GM15510 (cell line): Measurements from ENCODE around the gene COL4A2.

Experiments
- POLR2A ChIP-seq: IDR thresholded peaks from 3 replicates; pipeline ENCODE4 v1.6.1; 2011; ENCODE audit warnings: borderline replicate concordance; ENCODE audit not compliant: insufficient read length; ENCODE audit errors: extremely low read depth

COL4A2 gene

DNA sequence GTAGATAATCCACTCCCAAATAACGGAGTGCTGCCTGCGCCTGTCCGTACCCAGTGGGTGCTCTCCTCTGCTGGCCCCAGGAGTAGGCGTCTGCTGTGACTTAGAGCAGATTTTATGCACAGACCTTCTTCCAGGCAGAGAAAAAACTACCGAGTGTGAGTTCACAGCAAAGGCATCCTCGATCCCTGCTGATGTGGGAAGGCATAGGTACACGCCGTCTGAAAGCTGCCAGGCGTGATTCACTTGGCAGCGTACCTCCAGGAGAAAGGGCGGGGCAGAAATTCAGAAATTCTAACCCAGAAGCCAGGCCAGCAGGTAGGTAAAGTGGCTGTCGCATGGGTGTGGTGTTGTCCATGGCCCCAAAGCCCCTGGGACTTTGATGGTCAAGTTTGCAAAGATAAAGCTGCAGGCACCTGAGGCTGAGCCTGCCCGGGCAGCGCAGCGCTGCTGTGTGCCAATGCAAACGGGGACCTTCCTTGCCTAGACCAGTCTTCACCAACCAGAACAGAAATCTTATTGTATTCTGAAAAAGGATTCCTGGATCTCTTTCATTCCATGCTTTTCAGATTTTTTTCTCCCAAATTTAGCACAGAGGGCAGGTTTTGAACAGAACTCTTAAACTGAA is 36.3 kb downstream of the COL4A2 start:
- no peak for TF ChIP-seq POLR2A

DNA sequence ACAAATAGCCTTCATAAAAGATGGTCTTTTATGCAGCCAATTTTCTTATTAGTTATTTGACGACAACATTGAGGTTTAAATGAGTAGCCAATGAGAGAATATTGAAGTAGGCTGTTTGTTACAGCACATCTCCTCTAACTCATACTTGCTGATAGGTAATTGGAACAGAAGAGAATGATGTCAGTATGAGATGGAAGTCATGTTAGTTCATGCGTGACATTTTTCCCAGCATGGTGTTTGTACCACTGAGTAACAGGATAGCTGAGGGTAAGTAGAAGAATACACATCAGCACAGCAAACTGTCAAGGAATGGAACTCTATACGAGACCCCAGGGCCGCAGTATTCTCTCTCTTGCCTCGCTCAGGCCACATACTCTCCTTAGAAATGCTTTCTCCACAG is 37.2 kb downstream of the COL4A2 start:
- no peak for TF ChIP-seq POLR2A

DNA sequence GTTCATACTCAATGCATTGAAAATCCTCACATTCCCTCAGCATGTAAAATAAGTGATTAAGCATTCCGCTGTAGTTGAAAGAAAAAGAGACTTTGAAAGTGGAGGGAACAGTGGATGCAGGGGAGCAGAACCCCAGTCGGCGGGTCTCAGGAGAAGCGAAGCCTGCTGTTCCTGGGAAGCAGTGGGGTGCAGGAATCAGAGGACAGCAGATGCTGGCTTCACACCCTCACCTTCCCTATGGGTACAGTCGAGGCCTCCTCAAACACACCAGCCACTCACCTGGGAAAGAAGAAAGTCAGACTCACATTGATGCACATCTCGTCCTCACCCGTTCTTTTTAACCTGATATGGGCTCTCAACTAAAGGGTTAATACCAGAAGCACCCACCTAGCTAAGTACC is 38.2 kb downstream of the COL4A2 start:
- TF ChIP-seq POLR2A: no peak

- TF ChIP-seq POLR2A: no peak
Observed at GRCh38 chr13:110345701-110346100, 38.6 kb downstream of the COL4A2 start.

GRCh38 chr13:110346661-110347067 is 39.6 kb downstream of the COL4A2 start:
- TF ChIP-seq POLR2A: no peak

DNA sequence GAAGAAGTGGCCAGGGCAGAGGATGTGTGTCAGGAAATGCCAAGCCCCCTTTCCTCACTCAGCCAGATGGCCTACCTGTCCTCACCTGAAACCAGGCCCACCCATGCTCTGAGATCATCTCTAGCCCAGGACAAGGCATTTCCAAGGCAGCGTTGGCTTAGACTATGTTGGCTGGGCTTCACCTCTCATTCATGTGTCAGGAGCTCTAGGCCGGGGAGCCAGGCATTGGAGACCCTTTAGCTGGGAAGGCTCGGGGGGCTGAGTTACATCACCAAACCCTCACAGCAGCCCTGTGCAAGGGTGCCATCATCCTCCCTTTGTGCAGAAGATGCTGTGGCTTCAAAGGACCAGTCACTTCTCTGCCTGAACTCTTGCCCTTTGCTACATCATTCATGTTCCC is 40.0 kb downstream of the COL4A2 start:
- TF ChIP-seq POLR2A: no peak

DNA sequence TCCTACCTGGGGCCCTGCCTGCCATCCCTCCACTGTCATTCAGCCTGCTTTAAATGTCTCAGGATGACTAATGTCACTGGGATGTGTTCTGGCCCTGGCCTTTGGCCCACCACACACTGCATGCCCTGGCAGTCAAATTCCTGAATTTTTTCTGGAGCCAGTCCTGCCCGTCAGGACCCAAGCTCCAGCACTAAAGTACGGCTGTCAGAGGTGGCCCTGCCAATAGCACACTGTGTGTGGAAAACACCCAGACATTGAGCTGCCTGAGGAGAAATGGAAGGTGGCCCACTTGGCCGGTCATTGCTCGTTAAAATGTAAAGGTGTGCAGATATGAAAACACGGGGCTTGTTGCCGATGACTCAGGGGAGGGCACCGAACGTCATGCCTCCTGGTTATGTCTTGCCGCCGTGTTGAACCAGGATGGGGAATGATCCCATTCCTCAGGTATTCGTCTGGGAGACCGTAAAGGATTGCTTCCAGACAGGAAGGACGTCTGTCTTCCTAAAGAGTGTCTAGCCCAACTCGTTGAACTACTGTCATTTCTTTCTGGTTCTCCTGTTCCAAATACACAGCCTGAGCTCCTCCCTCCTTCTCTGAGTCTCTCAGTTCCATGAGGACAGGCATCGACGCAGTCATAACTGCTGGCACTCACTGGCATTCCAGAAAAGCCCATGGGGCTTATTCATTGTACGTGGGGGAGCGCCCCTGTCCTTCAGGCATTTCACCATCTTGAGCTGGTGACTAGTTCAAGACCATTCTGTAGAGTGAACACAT is 40.6 kb downstream of the COL4A2 start:
- no peak for TF ChIP-seq POLR2A

- no peak for TF ChIP-seq POLR2A
Observed at GRCh38 chr13:110348309-110349105, 41.4 kb downstream of the COL4A2 start.

GRCh38 chr13:110349239-110349638 is 42.2 kb downstream of the COL4A2 start:
- TF ChIP-seq POLR2A: no peak

- TF ChIP-seq POLR2A: no peak
Observed at GRCh38 chr13:110350049-110350448, 43.0 kb downstream of the COL4A2 start.

- no peak for TF ChIP-seq POLR2A
Observed at GRCh38 chr13:110350509-110350908, 43.4 kb downstream of the COL4A2 start.

- no peak for TF ChIP-seq POLR2A
Observed at GRCh38 chr13:110351636-110352420, 44.7 kb downstream of the COL4A2 start.

DNA sequence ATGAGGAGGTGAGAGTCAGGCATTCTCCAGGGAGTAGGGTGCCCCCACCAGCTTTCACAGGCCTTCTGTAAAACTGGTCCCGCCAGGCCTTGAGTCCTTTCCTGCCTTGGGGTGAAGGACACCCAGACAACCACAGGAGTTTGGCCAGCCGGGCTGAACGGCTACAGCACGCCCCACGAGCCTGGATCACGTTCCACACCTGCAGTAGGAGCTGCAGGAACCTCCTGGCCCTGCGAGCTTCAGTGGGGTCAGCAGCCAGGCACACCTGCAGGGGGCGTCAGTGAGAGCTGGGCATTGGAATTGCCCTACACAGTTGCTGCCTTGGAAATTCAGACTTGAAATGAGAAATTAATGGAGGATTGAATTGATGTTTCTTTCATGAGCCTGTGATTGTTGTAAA is 45.7 kb downstream of the COL4A2 start:
- no peak for TF ChIP-seq POLR2A

GRCh38 chr13:110353339-110353977 is 46.4 kb downstream of the COL4A2 start:
- no peak for TF ChIP-seq POLR2A
